Body of pancreas (tissue), 4 donors: Measurements from ENCODE around the gene IL25. TPM values are rescaled to one million over a fixed set of nuclear protein-coding genes. Genes with fewer than 3 reads are reported as not detected.
"Not testable (repeated sequence)": the region's sequence is repeated elsewhere in the genome, so short reads cannot be mapped to it uniquely, and the experiment has no call there.

Experiments
- ATAC-seq: fragments of 150-250 bp; one replicate; pipeline ENCODE4 v1.9.1; 2016
- DNase-seq, 4 donors: peaks; one replicate each; pipeline ENCODE4 v3.0.0-alpha.2; 2019
- H3K27ac ChIP-seq, 4 donors: fragments of 200-600 bp; sonication (generic); 1 replicate in 3 of 4; 2 replicates in 1 of 4; pipeline versions ENCODE4 v1.5.1 to v1.6.1; 2016 to 2019; ENCODE audit warnings: mild to moderate bottlenecking in 1 of 4, mixed read lengths in 1 of 4, moderate library complexity in 1 of 4
- H3K27me3 ChIP-seq, 2 donors: fragments of 200-600 bp; sonication (generic); one replicate each; pipeline ENCODE4 v1.6.0; 2016; ENCODE audit warnings: mild to moderate bottlenecking in 1 of 2
- H3K36me3 ChIP-seq, 2 donors: fragments of 200-600 bp; sonication (generic); replicated peaks in 1 of 2; 2 replicates each; pipeline ENCODE4 v1.5.1; 2016; ENCODE audit warnings: low read depth in 2 of 2; ENCODE audit not compliant: insufficient read depth in 1 of 2
- H3K4me1 ChIP-seq: fragments of 200-600 bp; sonication (generic); one replicate; pipeline ENCODE4 v1.6.0; 2016
- H3K4me3 ChIP-seq, 2 donors: fragments of 200-600 bp; sonication (generic); 1 replicate in 1 of 2; 2 replicates in 1 of 2; pipeline ENCODE4 v1.5.1; 2016 to 2019
- H3K9me3 ChIP-seq, 3 donors: fragments of 200-600 bp; sonication (generic); 1 replicate in 2 of 3; 2 replicates in 1 of 3; pipeline ENCODE4 v1.5.1; 2016
- CTCF ChIP-seq, 7 experiments: fragments of 450-650 bp in 4 of 7; fragments of 200-600 bp in 3 of 7; sonication (generic) in 3 of 7; IDR thresholded peaks; one replicate each; pipeline ENCODE4 v1.5.1; 2016 to 2019; ENCODE audit warnings: antibody characterized with exemption in 7 of 7
- POLR2A ChIP-seq, 3 donors: fragments of 450-650 bp; IDR thresholded peaks; one replicate each; pipeline ENCODE4 v1.6.1; 2016; ENCODE audit warnings: antibody characterized with exemption in 3 of 3, mild to moderate bottlenecking in 2 of 3
- WGBS, 2 donors: methylation state at CpG; one replicate each; pipeline ENCODE4 v1.1.5; 2017; 5-methylcytosine and 5-hydroxymethylcytosine counted together
- intact Hi-C: fragments of 100-400 bp; cut with DNase I; formaldehyde crosslinking; loops from one replicate; pipeline ENCODE4 v1.15.1; 2023
- total RNA-seq, 2 donors: library from RNA; depleted of rRNA; stranded (reverse); fragments of >200 nt; gene quantifications; one replicate each; pipeline ENCODE4 v1.1.0, GENCODE V29; 2016

IL25 gene
- total RNA-seq, 2 donors from 2014 or later = not detected

GRCh38 chr14:23399591-23399990, 27.0 kb downstream of the IL25 start:
- no peak overlapping the region for H3K4me3 ChIP-seq
- H3K9me3 ChIP-seq = no peaks in the 10 kb centered on the region
- no peak for DNase-seq
- no peak for ATAC-seq
- intact Hi-C loops = no loop called here
- H3K27ac ChIP-seq = no peak overlapping the region
- no peak for TF ChIP-seq CTCF (IDR thresholded peaks at IDR 0.05)
- TF ChIP-seq POLR2A (IDR thresholded peaks at IDR 0.05) = no peak
- WGBS, 2 donors = 82% methylated on average over 4 to 6 of the region's 6 CpGs
- no peaks in the 10 kb centered on the region for H3K4me1 ChIP-seq
- H3K27me3 ChIP-seq = no peaks in the 10 kb centered on the region
- no peaks in the 10 kb centered on the region for H3K36me3 ChIP-seq

GRCh38 chr14:23400496-23401149, 28.0 kb downstream of the IL25 start:
- H3K27ac ChIP-seq, DNase-seq, H3K9me3 ChIP-seq, H3K4me3 ChIP-seq, H3K36me3 ChIP-seq, H3K4me1 ChIP-seq, ATAC-seq, H3K27me3 ChIP-seq, intact Hi-C loops: not testable (repeated sequence)
- WGBS, 2 donors = 83 to 86% methylated on average over 14 to 15 of the region's 16 CpGs

GRCh38 chr14:23401291-23401690, 28.7 kb downstream of the IL25 start:
- no peaks in the 10 kb centered on the region for H3K27me3 ChIP-seq
- no peak for DNase-seq
- intact Hi-C loops = no loop called here

GRCh38 chr14:23402296-23403138, 29.9 kb downstream of the IL25 start:
- ATAC-seq (no peak), DNase-seq (no peak)
- intact Hi-C loops = no loop called here
- no peak for TF ChIP-seq CTCF (IDR thresholded peaks at IDR 0.05)
- no peak for TF ChIP-seq POLR2A (IDR thresholded peaks at IDR 0.05)
- Histone ChIP-seq H3K27ac (no peak overlapping the region), H3K4me3 (no peak overlapping the region), H3K4me1 (no peaks in the 10 kb centered on the region), H3K36me3 (no peaks in the 10 kb centered on the region), H3K9me3 (no peaks in the 10 kb centered on the region), H3K27me3 (no peaks in the 10 kb centered on the region)
- 35 to 53% methylated on average over 14 to 25 of the region's 25 CpGs for WGBS, 2 donors

More at GRCh38 chr14:23401291-23401690, 28.7 kb downstream of the IL25 start:
- H3K4me1 ChIP-seq = no peaks in the 10 kb centered on the region
- H3K4me3 ChIP-seq = no peak overlapping the region
- ATAC-seq = no peak
- H3K36me3 ChIP-seq = no peaks in the 10 kb centered on the region
- TF ChIP-seq CTCF (IDR thresholded peaks at IDR 0.05) = no peak
- TF ChIP-seq POLR2A (IDR thresholded peaks at IDR 0.05) = no peak
- no peaks in the 10 kb centered on the region for H3K9me3 ChIP-seq
- WGBS, 2 donors = 68 to 73% methylated on average over 4 of the region's 4 CpGs
- H3K27ac ChIP-seq = no peak overlapping the region

GRCh38 chr14:23403139-23403438, 30.5 kb downstream of the IL25 start:
- intact Hi-C loops = no loop called here
- no peaks in the 10 kb centered on the region for H3K27me3 ChIP-seq

More at GRCh38 chr14:23403139-23403438, 30.5 kb downstream of the IL25 start:
- WGBS, 2 donors = 47 to 54% methylated on average over 7 of the region's 7 CpGs
- H3K27ac ChIP-seq = no peak overlapping the region
- TF ChIP-seq POLR2A (IDR thresholded peaks at IDR 0.05) (no peak), CTCF (IDR thresholded peaks at IDR 0.05) (no peak)
- H3K4me1 ChIP-seq = no peaks in the 10 kb centered on the region
- no peak overlapping the region for H3K4me3 ChIP-seq
- ATAC-seq (no peak), DNase-seq (no peak)
- H3K36me3 ChIP-seq = no peaks in the 10 kb centered on the region
- H3K9me3 ChIP-seq = no peaks in the 10 kb centered on the region
